HG03520 (cell line): ENCODE data around the gene ECHDC1.
"Not testable (repeated sequence)": the region's sequence is repeated elsewhere in the genome, so short reads cannot be mapped to it uniquely, and the experiment has no call there.

ENCODE experiments used
- ATAC-seq: cut with Tn5 transposase; IDR thresholded peaks from one replicate; pipeline ENCODE4 v1.9.1; 2021; ENCODE audit warnings: mild to moderate bottlenecking, moderate library complexity; ENCODE audit not compliant: unreplicated experiment

Gene ECHDC1

GRCh38 chr6:127343809-127344659 lies 625 bp upstream of the ECHDC1 start:
- no peak for ATAC-seq

GRCh38 chr6:127342296-127342945 lies 988 bp downstream of the ECHDC1 start:
- ATAC-seq: peak; percentile 3

- peak; percentile 25 for ATAC-seq
Observed at GRCh38 chr6:127341471-127342202, 1.8 kb downstream of the ECHDC1 start.

GRCh38 chr6:127340171-127340570 lies 3.2 kb downstream of the ECHDC1 start:
- ATAC-seq: no peak

GRCh38 chr6:127338936-127339335 lies 4.5 kb downstream of the ECHDC1 start:
- no peak for ATAC-seq

- no peak for ATAC-seq
Observed at GRCh38 chr6:127332383-127332961, 10.9 kb downstream of the ECHDC1 start.

- not testable (repeated sequence) for ATAC-seq
Observed at GRCh38 chr6:127331256-127331655, 12.2 kb downstream of the ECHDC1 start.

- no peak for ATAC-seq
Observed at GRCh38 chr6:127328043-127328609, 15.3 kb downstream of the ECHDC1 start.

GRCh38 chr6:127319686-127320085 lies 23.7 kb downstream of the ECHDC1 start:
- ATAC-seq: no peak

- ATAC-seq: no peak
Observed at GRCh38 chr6:127317388-127318128, 25.9 kb downstream of the ECHDC1 start.

- no peak for ATAC-seq
Observed at GRCh38 chr6:127305741-127306140, 37.7 kb downstream of the ECHDC1 start.

GRCh38 chr6:127303917-127304316 lies 39.5 kb downstream of the ECHDC1 start:
- no peak for ATAC-seq

GRCh38 chr6:127302728-127303660 lies 40.4 kb downstream of the ECHDC1 start:
- peak; percentile 83 for ATAC-seq

- no peak for ATAC-seq
Observed at GRCh38 chr6:127301199-127301700, 42.2 kb downstream of the ECHDC1 start.

- ATAC-seq: no peak
Observed at GRCh38 chr6:127300411-127300810, 43.0 kb downstream of the ECHDC1 start.

GRCh38 chr6:127299522-127300240 lies 43.7 kb downstream of the ECHDC1 start:
- no peak for ATAC-seq

GRCh38 chr6:127298475-127298874 lies 44.9 kb downstream of the ECHDC1 start:
- ATAC-seq: no peak

- no peak for ATAC-seq
Observed at GRCh38 chr6:127297502-127298070, 45.8 kb downstream of the ECHDC1 start.
